Naive thymus-derived CD4-positive, alpha-beta T cell (primary cell): ENCODE results near the gene CNOT6. TPM values are rescaled to one million over a fixed set of nuclear protein-coding genes. Genes with fewer than 3 reads are reported as not detected.
A peak's percentile ranks its signal among the peaks of the same experiment; 100 is the strongest.
"Not testable (repeated sequence)": the region's sequence is repeated elsewhere in the genome, so short reads cannot be mapped to it uniquely, and the experiment has no call there.

ENCODE experiments used
- ATAC-seq: fragments of 150-1000 bp; cut with Tn5 transposase; 2 replicates; pipeline ENCODE4 v1.10.0; 2021; ENCODE audit warnings: mild to moderate bottlenecking, moderate library complexity
- CTCF ChIA-PET: fragments of 350-600 bp; sonication (Branson Sonifier 250); formaldehyde crosslinking; loops from one replicate; lab custom pipeline; 2021; ENCODE audit warnings: antibody characterized with exemption; lab: Charles Lee
- POLR2A ChIA-PET: fragments of 350-600 bp; sonication (Branson Sonifier 250); formaldehyde crosslinking; loops from one replicate; lab custom pipeline; 2021; ENCODE audit warnings: antibody characterized with exemption, inconsistent platforms; lab: Charles Lee
- DNase-seq, 9 donors: peaks; one replicate each; pipeline versions ENCODE4 v3.0.0 to v3.0.0-alpha.2; 2020 to 2022; ENCODE audit warnings: mixed read lengths in 1 of 9
- H3K27ac ChIP-seq: one replicate; pipeline ENCODE4 v1.7.0; 2013; ENCODE audit warnings: mild to moderate bottlenecking, low read depth, low read length, moderate library complexity
- H3K27me3 ChIP-seq, 2 donors: one replicate each; pipeline ENCODE4 v1.7.0; 2013; ENCODE audit warnings: low read length in 2 of 2, mild to moderate bottlenecking in 2 of 2, moderate library complexity in 2 of 2; ENCODE audit not compliant: control insufficient read depth in 2 of 2, insufficient read depth in 2 of 2
- H3K36me3 ChIP-seq, 3 experiments: 1 replicate in 2 of 3; 2 replicates in 1 of 3; pipeline ENCODE4 v1.7.0; 2013; ENCODE audit warnings: low read length in 3 of 3, mild to moderate bottlenecking in 3 of 3, moderate library complexity in 1 of 3; ENCODE audit not compliant: insufficient read depth in 3 of 3, control insufficient read depth in 2 of 3
- H3K4me1 ChIP-seq, 2 donors: one replicate each; pipeline ENCODE4 v1.7.0; 2013; ENCODE audit warnings: low read length in 2 of 2, mild to moderate bottlenecking in 2 of 2, moderate library complexity in 1 of 2; ENCODE audit not compliant: control insufficient read depth in 2 of 2, insufficient read depth in 2 of 2
- H3K4me3 ChIP-seq: 2 replicates; pipeline ENCODE4 v1.7.0; 2013; ENCODE audit warnings: mild to moderate bottlenecking, low read length
- H3K9me3 ChIP-seq, 3 experiments: 1 replicate in 2 of 3; 2 replicates in 1 of 3; pipeline ENCODE4 v1.7.0; 2013; ENCODE audit warnings: low read length in 3 of 3; ENCODE audit not compliant: control insufficient read depth in 2 of 3
- H3K27ac Mint-ChIP-seq, 9 donors: one replicate each; pipeline ENCODE4 v1.8.0; 2020 to 2022; ENCODE audit warnings: mixed read lengths in 9 of 9, mild to moderate bottlenecking in 8 of 9, moderate library complexity in 5 of 9, inconsistent platforms in 2 of 9
- H3K27me3 Mint-ChIP-seq, 5 donors: one replicate each; pipeline ENCODE4 v1.8.0; 2021 to 2022; ENCODE audit warnings: mixed read lengths in 5 of 5, mild to moderate bottlenecking in 1 of 5
- H3K36me3 Mint-ChIP-seq, 5 donors: one replicate each; pipeline ENCODE4 v1.8.0; 2020 to 2022; ENCODE audit warnings: mixed read lengths in 5 of 5, mild to moderate bottlenecking in 3 of 5, inconsistent platforms in 1 of 5
- H3K4me1 Mint-ChIP-seq, 7 donors: one replicate each; pipeline ENCODE4 v1.8.0; 2020 to 2022; ENCODE audit warnings: mixed read lengths in 7 of 7, mild to moderate bottlenecking in 3 of 7, inconsistent platforms in 1 of 7
- H3K4me3 Mint-ChIP-seq, 10 donors: one replicate each; pipeline ENCODE4 v1.8.0; 2020 to 2022; ENCODE audit warnings: mild to moderate bottlenecking in 10 of 10, mixed read lengths in 10 of 10, moderate library complexity in 6 of 10, inconsistent platforms in 2 of 10
- H3K9me3 Mint-ChIP-seq, 11 donors: one replicate each; pipeline ENCODE4 v1.8.0; 2020 to 2022; ENCODE audit warnings: mixed read lengths in 11 of 11, mild to moderate bottlenecking in 4 of 11, inconsistent platforms in 1 of 11, moderate library complexity in 1 of 11
- intact Hi-C, 2 donors: fragments of 100-400 bp; cut with micrococcal nuclease; formaldehyde crosslinking; loops; one replicate each; pipeline ENCODE4 v1.15.1; 2023
- polyA plus RNA-seq, 2 donors: library from polyadenylated mRNA; unstranded; fragments of 300-500 nt; fragmentation: Illumina TruSeq; gene quantifications; one replicate each; pipeline ENCODE4 v1.2.3, GENCODE V29; 2021
- total RNA-seq, 6 experiments: library from RNA in 5 of 6; stranded (reverse) in 5 of 6; gene quantifications; 1 replicate in 5 of 6; 2 replicates in 1 of 6; pipeline ENCODE4 v1.2.3 and lab custom pipeline; 2021 to 2026

Gene CNOT6
- total and polyA plus RNA-seq, 7 experiments from 2014 or later = 8.3 to 41.9 (median 25.4) TPM

DNA sequence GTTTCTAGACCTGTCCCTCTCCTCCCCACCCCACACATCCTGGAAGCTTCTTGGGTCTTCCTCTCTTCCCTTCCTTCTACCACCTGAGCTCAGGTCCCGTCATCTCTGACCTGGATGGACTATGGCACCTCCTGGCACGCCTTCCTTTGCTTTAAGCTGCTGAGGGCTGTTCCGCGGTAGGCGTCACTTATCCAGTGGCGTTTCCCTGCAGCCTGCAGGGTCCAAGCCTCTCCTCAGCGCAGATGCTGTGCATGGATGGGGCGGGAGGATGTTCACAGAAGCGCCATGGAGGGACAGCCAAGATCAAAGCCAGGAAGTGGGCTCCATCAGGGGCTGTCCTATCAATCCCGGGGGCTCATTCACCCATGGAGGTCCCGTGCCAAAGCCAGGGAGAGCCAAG is 23.8 kb upstream of the CNOT6 start:
- H3K36me3 Mint-ChIP-seq = no peaks in the 10 kb centered on the region
- DNase-seq = peak in 1 of 9 donors; percentile 3
- Histone ChIP-seq H3K4me1 (no peaks in the 10 kb centered on the region), H3K27me3 (no peaks in the 10 kb centered on the region), H3K27ac (no peak overlapping the region), H3K9me3 (no peaks in the 10 kb centered on the region), H3K36me3 (no peaks in the 10 kb centered on the region), H3K4me3 (no peak overlapping the region)
- H3K4me3 Mint-ChIP-seq = no peak overlapping the region
- no peak overlapping the region for H3K27ac Mint-ChIP-seq
- ChIA-PET POLR2A (no interaction called here), CTCF (interaction anchor here (0.6 to 1.0 kb wide), 2 partner anchors 156 to 650 kb away, joined by 3 read pairs; partner anchors contain the start of gene SQSTM1)
- no peak for ATAC-seq
- peaks cover 0 to 13% (median 6%) of the 10 kb centered on the region in 5 donors for H3K27me3 Mint-ChIP-seq
- intact Hi-C loops = loop anchor here in 1 of 2 donors (10.0 kb wide), 1 partner anchor 76 kb away; no protein-coding TSS in a partner anchor
- H3K4me1 Mint-ChIP-seq = peaks cover 0 to 2% (median 0%) of the 10 kb centered on the region in 7 donors
- H3K9me3 Mint-ChIP-seq = no peaks in the 10 kb centered on the region

DNA sequence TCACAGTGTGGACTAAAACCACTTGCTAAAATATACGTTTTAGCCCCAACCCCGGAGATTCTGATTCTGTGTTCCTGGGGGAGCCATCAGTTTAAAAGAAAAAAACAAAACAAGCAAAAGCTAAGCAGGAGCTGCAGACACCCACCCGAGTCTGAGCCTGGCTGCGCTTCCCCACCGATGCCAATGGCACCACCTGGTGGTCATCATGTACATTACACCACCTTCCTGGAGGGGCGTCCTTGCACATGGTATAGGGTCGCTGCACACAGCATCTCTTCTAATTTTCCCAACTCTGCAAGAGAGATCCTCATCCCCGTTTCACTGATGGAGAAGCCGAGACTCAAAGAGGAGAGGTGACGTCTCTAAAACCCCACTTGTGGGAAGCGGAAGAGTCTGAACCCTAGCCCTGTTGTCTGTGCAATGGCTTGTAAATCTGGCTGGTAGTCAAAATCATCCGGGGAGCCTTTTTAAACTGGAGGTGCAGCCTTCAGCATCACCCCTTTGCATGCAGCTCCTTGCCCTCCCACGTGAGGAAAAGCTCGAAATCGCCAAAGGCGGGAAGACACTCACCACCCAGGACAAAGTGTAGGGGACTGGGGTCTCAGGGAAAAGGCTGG is 23.1 kb upstream of the CNOT6 start:
- intact Hi-C loops = loop anchor here (1.0 to 10.0 kb wide), 2 partner anchors 76 to 178 kb away; no protein-coding TSS in a partner anchor
- H3K9me3 Mint-ChIP-seq = no peaks in the 10 kb centered on the region
- peak; percentile 14 to 61 (median 50) for DNase-seq

DNA sequence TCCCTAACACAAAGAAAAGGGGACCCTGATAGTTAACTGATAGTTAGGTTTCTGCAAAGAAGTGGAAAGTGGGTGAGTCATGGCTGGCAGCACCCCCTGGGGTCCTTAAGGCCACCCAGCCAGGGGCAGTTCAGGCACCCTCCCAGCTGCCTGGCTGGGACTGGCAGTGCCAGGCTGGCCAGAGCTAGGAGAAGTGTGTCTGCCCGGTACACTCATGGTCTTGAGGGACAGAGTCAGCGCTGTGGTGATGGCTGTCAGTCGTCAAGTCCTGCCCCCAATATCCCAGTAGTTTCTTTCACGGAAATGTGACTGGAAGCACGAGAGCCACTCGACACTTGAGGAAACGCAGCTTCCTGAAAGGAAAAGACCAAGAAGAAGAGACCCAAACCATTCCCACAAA is 22.3 kb upstream of the CNOT6 start:
- Mint-ChIP-seq H3K36me3 (no peaks in the 10 kb centered on the region), H3K4me1 (peaks cover 0 to 2% (median 0%) of the 10 kb centered on the region in 7 donors), H3K27me3 (peaks cover 0 to 15% (median 6%) of the 10 kb centered on the region in 5 donors), H3K4me3 (no peak overlapping the region), H3K27ac (no peak overlapping the region), H3K9me3 (no peaks in the 10 kb centered on the region)
- ATAC-seq = no peak
- Histone ChIP-seq H3K27ac (no peak overlapping the region), H3K4me3 (no peak overlapping the region), H3K27me3 (no peaks in the 10 kb centered on the region), H3K36me3 (no peaks in the 10 kb centered on the region), H3K9me3 (no peaks in the 10 kb centered on the region), H3K4me1 (no peaks in the 10 kb centered on the region)
- no peak for DNase-seq
- intact Hi-C loops = loop anchor here (1.0 to 10.0 kb wide), 2 partner anchors 77 to 179 kb away; no protein-coding TSS in a partner anchor
- ChIA-PET CTCF (no interaction called here), POLR2A (no interaction called here)

More for the DNA sequence above, 23.1 kb upstream of the CNOT6 start:
- Histone ChIP-seq H3K4me1 (no peaks in the 10 kb centered on the region), H3K9me3 (no peaks in the 10 kb centered on the region), H3K27me3 (no peaks in the 10 kb centered on the region), H3K4me3 (no peak overlapping the region), H3K36me3 (no peaks in the 10 kb centered on the region), H3K27ac (no peak overlapping the region)
- Mint-ChIP-seq H3K4me1 (peaks cover 0 to 2% (median 0%) of the 10 kb centered on the region in 7 donors), H3K27ac (no peak overlapping the region), H3K4me3 (no peak overlapping the region), H3K36me3 (no peaks in the 10 kb centered on the region), H3K27me3 (peaks cover 0 to 13% (median 6%) of the 10 kb centered on the region in 5 donors)
- ChIA-PET CTCF (interaction anchor here (0.6 to 1.0 kb wide), 3 partner anchors 34 to 651 kb away, joined by 3 read pairs; partner anchors contain the start of gene SQSTM1), POLR2A (no interaction called here)
- peak; percentile 88 for ATAC-seq

DNA sequence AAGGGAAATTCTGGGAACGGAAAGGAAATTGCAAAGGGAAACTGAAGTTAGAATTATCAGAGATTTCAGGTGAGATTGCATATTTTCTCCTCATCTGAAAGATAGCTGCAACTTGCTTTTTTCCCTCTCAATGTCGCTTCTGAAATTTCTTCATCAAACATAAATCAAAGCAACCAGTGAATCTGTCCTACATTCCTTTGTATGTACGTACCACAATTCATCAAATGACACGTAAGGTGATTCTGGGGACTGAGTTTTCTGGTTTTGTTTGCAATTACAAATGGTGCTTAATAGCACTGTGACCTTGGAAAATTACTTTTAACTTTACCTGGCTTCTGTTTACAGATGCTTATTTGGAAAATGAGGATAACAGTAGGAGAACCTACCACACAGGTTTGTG is 21.9 kb upstream of the CNOT6 start:
- H3K36me3 ChIP-seq = no peaks in the 10 kb centered on the region
- no peaks in the 10 kb centered on the region for H3K4me1 ChIP-seq
- ATAC-seq (no peak), DNase-seq (no peak)
- H3K27me3 Mint-ChIP-seq = peaks cover 0 to 15% (median 6%) of the 10 kb centered on the region in 5 donors
- no peak overlapping the region for H3K4me3 ChIP-seq
- no peaks in the 10 kb centered on the region for H3K9me3 ChIP-seq
- no peak overlapping the region for H3K27ac ChIP-seq
- no peak overlapping the region for H3K4me3 Mint-ChIP-seq
- no peaks in the 10 kb centered on the region for H3K36me3 Mint-ChIP-seq
- H3K4me1 Mint-ChIP-seq = peaks cover 0 to 2% (median 0%) of the 10 kb centered on the region in 7 donors
- CTCF ChIA-PET = no interaction called here
- POLR2A ChIA-PET = no interaction called here
- H3K27ac Mint-ChIP-seq = no peak overlapping the region
- no peaks in the 10 kb centered on the region for H3K9me3 Mint-ChIP-seq
- intact Hi-C loops = loop anchor here in 1 of 2 donors (10.0 kb wide), 1 partner anchor 77 kb away; no protein-coding TSS in a partner anchor
- H3K27me3 ChIP-seq = no peaks in the 10 kb centered on the region

DNA sequence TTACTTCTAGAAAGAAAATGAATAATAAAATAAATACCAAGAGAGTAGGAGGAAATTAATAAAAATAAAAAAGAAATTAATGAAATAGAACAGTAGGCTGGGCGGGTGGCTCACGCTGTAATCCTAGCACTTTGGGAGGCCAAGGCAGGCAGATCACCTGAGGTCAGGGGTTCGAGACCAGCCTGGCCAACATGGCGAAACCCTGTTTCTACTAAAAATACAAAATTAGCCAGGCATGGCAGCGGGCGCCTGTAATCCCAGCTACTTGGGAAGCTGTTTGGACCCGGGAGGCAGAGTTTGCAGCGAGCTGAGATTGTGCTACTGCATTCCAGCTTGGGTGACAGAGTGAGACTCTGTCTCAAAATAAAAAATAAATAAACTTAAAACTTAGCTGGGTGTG is 20.8 kb upstream of the CNOT6 start:
- H3K9me3 ChIP-seq, H3K9me3 Mint-ChIP-seq, H3K27ac ChIP-seq, ATAC-seq, H3K4me3 ChIP-seq, H3K4me1 ChIP-seq, H3K4me3 Mint-ChIP-seq, H3K36me3 ChIP-seq, POLR2A ChIA-PET, H3K36me3 Mint-ChIP-seq, DNase-seq, H3K27me3 ChIP-seq, H3K4me1 Mint-ChIP-seq, H3K27ac Mint-ChIP-seq: not testable (repeated sequence)
- peaks cover 0 to 15% (median 6%) of the 10 kb centered on the region in 5 donors for H3K27me3 Mint-ChIP-seq
- CTCF ChIA-PET = interaction anchor here (1.0 kb wide), 1 partner anchor 44 kb away, joined by 3 read pairs; no protein-coding TSS in a partner anchor
- intact Hi-C loops = loop anchor here in 1 of 2 donors (10.0 kb wide), 1 partner anchor 79 kb away; no protein-coding TSS in a partner anchor

DNA sequence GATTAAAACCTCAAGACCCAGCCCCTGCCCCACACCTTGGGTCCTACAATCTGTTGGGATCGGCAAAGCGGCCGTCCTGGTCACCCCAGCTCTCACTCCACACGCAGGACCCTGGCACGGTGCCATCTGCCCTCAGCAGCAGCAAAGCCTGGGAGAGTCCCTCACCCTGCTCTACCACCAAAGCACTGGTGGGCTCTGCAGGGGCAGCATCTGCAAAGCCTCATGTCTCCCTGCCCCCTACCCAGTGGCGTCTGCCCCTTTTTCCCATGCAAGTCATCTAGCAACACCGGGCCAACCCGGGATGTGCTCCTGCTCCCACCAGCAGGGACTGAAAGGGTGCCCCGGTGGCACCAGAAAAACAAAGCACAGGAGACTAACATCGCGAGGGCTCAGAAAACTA is 19.6 kb upstream of the CNOT6 start:
- H3K36me3 Mint-ChIP-seq = no peaks in the 10 kb centered on the region
- Histone ChIP-seq H3K9me3 (no peaks in the 10 kb centered on the region), H3K27ac (no peak overlapping the region), H3K4me1 (no peaks in the 10 kb centered on the region), H3K4me3 (no peak overlapping the region), H3K36me3 (no peaks in the 10 kb centered on the region), H3K27me3 (no peaks in the 10 kb centered on the region)
- no peaks in the 10 kb centered on the region for H3K9me3 Mint-ChIP-seq
- intact Hi-C loops = loop anchor here in 1 of 2 donors (10.0 kb wide), 1 partner anchor 80 kb away; no protein-coding TSS in a partner anchor
- CTCF ChIA-PET = interaction anchor here (0.6 kb wide), 1 partner anchor 373 kb away, joined by 3 read pairs; no protein-coding TSS in a partner anchor
- H3K4me1 Mint-ChIP-seq = peaks cover 0 to 2% (median 0%) of the 10 kb centered on the region in 7 donors
- peaks cover 0 to 15% (median 6%) of the 10 kb centered on the region in 5 donors for H3K27me3 Mint-ChIP-seq
- POLR2A ChIA-PET = no interaction called here
- H3K27ac Mint-ChIP-seq = no peak overlapping the region
- no peak overlapping the region for H3K4me3 Mint-ChIP-seq
- ATAC-seq = no peak
- no peak for DNase-seq
